GM12892 (cell line): ENCODE results near the gene RBM34.

ENCODE experiments used
- POLR2A ChIP-seq: IDR thresholded peaks from 2 replicates; pipeline ENCODE4 v1.6.1; 2011; ENCODE audit warnings: low read depth, low read length, control low read depth
- POLR2AphosphoS5 ChIP-seq: IDR thresholded peaks from 2 replicates; pipeline ENCODE4 v1.6.1; 2011; ENCODE audit warnings: low read depth, low read length, control low read depth
- TAF1 ChIP-seq: IDR thresholded peaks from 2 replicates; pipeline ENCODE4 v1.6.1; 2011; ENCODE audit warnings: low read depth, mild to moderate bottlenecking, control low read depth, low read length, borderline replicate concordance

DNA sequence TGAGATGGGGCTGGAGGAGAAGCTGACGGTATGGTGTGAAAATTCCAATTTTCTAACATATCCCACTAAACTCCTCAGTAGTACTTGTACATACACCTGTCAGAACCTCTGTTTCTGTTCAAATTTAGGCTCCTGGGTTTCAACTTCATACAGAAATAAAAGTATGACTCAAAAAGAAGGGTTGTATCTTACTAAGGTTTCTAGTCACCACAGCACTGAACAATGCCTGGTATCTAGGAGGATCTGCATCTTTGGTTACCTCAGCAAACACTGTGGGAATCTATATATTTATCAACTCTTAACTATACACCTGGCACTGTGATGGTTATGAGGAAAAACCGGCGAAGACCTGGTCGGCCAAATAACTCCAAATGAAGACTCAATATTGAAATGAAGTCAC, 13.8 kb downstream of the RBM34 start:
- TF ChIP-seq POLR2AphosphoS5: no peak
- TF ChIP-seq POLR2A: no peak
- no peak for TF ChIP-seq TAF1
